Heart left ventricle (tissue), 13 donors: ENCODE measurements around the gene TRIM46.

ENCODE experiments used
- POLR2A ChIP-seq, 2 donors: fragments of 450-650 bp; IDR thresholded peaks; one replicate each; pipeline ENCODE4 v1.6.1; 2017; ENCODE audit warnings: antibody characterized with exemption in 2 of 2, mild to moderate bottlenecking in 2 of 2, moderate library complexity in 2 of 2
- TF ChIP-seq, protein P1 (sequence below), 12 donors: fragments of 200-600 bp; sonication (generic) in 4 of 12; IDR thresholded peaks; one replicate each; pipeline versions ENCODE4 v1.5.0 to v1.8.0; 2018 to 2022; ENCODE audit warnings: antibody characterized with exemption in 12 of 12, mild to moderate bottlenecking in 5 of 12
- donor health status: ischemic (EF 13 %, LVEDD 7.1; RV severe dilation, severe dysfunction).
- donor health status: DM: no; HTN: yes; CAD: no.
- donor health status: DM: no; HTN: no; CAD: no.
- donor health status: ischemic (EF 25% LVEDD 6.9; RV normal size, moderate dysfunction).
- donor health status: ischemic (EF 25% LVEDD 5.7; RV mildly dilated, moderate dysfunction).
- donor health status: ischemic (EF 35%, LVEDD 5.7; RV mildly dilated, moderate dysfunction).
- donor health status: nonischemic (EF 11% LVEDD 7.7; RV severe dilation, severe dysfunction).
- donor health status: DM: yes; HTN: yes; CAD: no.
- donor health status: PGD.
- donor health status: ischemic (EF 29% LVEDD 5.4; RV normal size, mild dysfunction).
- donor health status: nonischemic (EF 23%, LVEDD 6.1; RV moderate dilation, normal function).

DNA sequence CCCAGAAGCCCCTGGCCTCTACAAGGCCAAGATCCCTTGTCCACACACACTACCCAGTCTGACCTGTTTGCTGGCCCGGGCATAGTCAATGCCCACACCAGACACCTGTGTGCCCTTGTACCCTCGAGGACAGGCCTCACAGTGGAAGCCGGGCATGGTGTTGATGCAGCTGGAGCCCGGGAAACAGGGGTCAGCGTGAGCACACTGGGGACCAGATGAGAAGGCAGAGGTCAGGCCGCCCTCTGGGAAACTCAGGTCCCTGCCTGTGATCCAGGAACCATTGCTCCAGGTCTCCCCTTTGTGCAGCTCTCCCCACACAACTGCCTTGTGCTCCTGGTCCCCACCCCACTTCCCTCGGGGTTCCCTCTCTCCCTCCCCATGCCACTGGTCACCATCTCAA lies 28.5 kb downstream of the TRIM46 start:
- TF ChIP-seq, protein P1, sequence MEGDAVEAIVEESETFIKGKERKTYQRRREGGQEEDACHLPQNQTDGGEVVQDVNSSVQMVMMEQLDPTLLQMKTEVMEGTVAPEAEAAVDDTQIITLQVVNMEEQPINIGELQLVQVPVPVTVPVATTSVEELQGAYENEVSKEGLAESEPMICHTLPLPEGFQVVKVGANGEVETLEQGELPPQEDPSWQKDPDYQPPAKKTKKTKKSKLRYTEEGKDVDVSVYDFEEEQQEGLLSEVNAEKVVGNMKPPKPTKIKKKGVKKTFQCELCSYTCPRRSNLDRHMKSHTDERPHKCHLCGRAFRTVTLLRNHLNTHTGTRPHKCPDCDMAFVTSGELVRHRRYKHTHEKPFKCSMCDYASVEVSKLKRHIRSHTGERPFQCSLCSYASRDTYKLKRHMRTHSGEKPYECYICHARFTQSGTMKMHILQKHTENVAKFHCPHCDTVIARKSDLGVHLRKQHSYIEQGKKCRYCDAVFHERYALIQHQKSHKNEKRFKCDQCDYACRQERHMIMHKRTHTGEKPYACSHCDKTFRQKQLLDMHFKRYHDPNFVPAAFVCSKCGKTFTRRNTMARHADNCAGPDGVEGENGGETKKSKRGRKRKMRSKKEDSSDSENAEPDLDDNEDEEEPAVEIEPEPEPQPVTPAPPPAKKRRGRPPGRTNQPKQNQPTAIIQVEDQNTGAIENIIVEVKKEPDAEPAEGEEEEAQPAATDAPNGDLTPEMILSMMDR (IDR thresholded peaks at IDR 0.05), result no peak
- no peak for TF ChIP-seq POLR2A (IDR thresholded peaks at IDR 0.05)
